Lower leg skin (tissue), 4 donors: ENCODE results near the gene OSBPL2. TPM values are rescaled to one million over a fixed set of nuclear protein-coding genes. Genes with fewer than 3 reads are reported as not detected.

Experiments
- DNase-seq, 2 donors: peaks; one replicate each; pipeline ENCODE4 v3.0.0-alpha.2; 2019; ENCODE audit warnings: low spot score in 2 of 2
- H3K4me3 ChIP-seq: fragments of 200-600 bp; sonication (generic); 2 replicates; pipeline ENCODE4 v1.5.1; 2017; ENCODE audit warnings: mild to moderate bottlenecking, low read depth; ENCODE audit not compliant: poor library complexity, severe bottlenecking
- POLR2A ChIP-seq, 2 donors: fragments of 450-650 bp; IDR thresholded peaks; one replicate each; pipeline ENCODE4 v1.6.1; 2016 to 2017; ENCODE audit warnings: antibody characterized with exemption in 2 of 2, mild to moderate bottlenecking in 1 of 2, moderate library complexity in 1 of 2
- WGBS, 2 donors: methylation state at CpG; one replicate each; pipeline ENCODE4 v1.1.5; 2018; 5-methylcytosine and 5-hydroxymethylcytosine counted together
- intact Hi-C: fragments of 100-400 bp; cut with DNase I; formaldehyde crosslinking; loops from one replicate; pipeline ENCODE4 v1.15.0; 2023; ENCODE audit warnings: low total_unique reads
- total RNA-seq, 4 donors: library from RNA; depleted of rRNA; stranded (reverse); fragments of >200 nt; gene quantifications; one replicate each; pipeline ENCODE4 v1.1.0, GENCODE V29; 2016
- TF ChIP-seq, protein P1 (sequence below), 3 donors: fragments of 450-650 bp; IDR thresholded peaks; one replicate each; pipeline ENCODE4 v1.5.1; 2016; ENCODE audit warnings: antibody characterized with exemption in 3 of 3, mild to moderate bottlenecking in 3 of 3, moderate library complexity in 2 of 3

OSBPL2 gene
- total RNA-seq, 4 donors from 2014 or later = 69.7 to 135 (median 86.0) TPM

DNA sequence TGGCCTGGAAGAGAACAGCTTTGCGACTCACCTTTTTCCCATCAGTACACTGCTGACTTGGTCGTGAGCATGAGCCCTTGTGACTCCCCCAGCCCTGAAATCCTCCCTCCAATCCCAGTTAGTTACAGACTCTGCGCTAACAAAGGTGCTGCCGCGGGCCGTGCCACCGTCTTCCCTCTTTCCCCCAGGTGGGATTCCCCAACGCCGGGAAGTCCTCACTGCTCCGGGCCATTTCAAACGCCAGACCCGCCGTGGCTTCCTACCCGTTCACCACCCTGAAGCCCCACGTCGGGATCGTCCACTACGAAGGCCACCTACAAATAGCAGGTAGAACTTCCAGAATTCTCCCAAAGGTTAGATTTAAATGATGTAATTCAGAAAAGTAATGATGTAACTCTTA lies 39.4 kb upstream of the OSBPL2 start:
- TF ChIP-seq, protein P1, sequence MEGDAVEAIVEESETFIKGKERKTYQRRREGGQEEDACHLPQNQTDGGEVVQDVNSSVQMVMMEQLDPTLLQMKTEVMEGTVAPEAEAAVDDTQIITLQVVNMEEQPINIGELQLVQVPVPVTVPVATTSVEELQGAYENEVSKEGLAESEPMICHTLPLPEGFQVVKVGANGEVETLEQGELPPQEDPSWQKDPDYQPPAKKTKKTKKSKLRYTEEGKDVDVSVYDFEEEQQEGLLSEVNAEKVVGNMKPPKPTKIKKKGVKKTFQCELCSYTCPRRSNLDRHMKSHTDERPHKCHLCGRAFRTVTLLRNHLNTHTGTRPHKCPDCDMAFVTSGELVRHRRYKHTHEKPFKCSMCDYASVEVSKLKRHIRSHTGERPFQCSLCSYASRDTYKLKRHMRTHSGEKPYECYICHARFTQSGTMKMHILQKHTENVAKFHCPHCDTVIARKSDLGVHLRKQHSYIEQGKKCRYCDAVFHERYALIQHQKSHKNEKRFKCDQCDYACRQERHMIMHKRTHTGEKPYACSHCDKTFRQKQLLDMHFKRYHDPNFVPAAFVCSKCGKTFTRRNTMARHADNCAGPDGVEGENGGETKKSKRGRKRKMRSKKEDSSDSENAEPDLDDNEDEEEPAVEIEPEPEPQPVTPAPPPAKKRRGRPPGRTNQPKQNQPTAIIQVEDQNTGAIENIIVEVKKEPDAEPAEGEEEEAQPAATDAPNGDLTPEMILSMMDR (IDR thresholded peaks at IDR 0.05) = no peak
- no peak for TF ChIP-seq POLR2A (IDR thresholded peaks at IDR 0.05)
- no peak overlapping the region for H3K4me3 ChIP-seq
- 97 to 98% methylated on average over 18 of the region's 18 CpGs for WGBS, 2 donors
- DNase-seq = no peak
- intact Hi-C loops = no loop called here

DNA sequence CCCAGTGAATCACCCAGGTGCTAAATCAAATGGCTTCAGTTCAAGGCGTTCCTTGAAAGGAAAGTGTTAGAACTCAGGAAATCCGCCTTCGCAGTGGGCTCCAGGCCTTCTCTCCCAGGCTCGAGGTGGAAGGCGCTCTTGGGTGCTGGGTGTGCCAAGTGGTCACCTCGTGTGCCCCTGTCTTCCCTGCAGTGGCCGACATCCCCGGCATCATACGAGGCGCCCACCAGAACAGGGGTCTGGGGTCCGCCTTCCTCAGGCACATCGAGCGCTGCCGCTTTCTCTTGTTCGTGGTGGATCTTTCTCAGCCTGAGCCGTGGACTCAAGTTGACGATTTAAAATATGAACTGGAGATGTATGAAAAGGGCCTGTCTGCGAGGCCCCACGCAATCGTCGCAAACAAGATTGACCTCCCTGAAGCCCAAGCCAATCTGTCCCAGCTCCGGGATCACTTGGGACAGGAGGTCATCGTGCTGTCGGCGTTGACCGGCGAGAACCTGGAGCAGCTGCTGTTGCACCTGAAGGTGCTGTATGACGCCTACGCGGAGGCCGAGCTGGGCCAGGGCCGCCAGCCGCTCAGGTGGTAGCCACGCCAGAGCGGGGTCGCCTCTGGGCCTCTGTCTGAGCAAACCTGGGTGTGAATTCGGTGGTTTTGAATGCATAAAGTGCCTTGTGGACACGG lies 37.7 kb upstream of the OSBPL2 start:
- DNase-seq = no peak
- intact Hi-C loops = no loop called here
- TF ChIP-seq, protein P1 (IDR thresholded peaks at IDR 0.05) = no peak
- no peak for TF ChIP-seq POLR2A (IDR thresholded peaks at IDR 0.05)
- 94 to 95% methylated on average over 35 to 38 of the region's 38 CpGs for WGBS, 2 donors
- H3K4me3 ChIP-seq = no peak overlapping the region

DNA sequence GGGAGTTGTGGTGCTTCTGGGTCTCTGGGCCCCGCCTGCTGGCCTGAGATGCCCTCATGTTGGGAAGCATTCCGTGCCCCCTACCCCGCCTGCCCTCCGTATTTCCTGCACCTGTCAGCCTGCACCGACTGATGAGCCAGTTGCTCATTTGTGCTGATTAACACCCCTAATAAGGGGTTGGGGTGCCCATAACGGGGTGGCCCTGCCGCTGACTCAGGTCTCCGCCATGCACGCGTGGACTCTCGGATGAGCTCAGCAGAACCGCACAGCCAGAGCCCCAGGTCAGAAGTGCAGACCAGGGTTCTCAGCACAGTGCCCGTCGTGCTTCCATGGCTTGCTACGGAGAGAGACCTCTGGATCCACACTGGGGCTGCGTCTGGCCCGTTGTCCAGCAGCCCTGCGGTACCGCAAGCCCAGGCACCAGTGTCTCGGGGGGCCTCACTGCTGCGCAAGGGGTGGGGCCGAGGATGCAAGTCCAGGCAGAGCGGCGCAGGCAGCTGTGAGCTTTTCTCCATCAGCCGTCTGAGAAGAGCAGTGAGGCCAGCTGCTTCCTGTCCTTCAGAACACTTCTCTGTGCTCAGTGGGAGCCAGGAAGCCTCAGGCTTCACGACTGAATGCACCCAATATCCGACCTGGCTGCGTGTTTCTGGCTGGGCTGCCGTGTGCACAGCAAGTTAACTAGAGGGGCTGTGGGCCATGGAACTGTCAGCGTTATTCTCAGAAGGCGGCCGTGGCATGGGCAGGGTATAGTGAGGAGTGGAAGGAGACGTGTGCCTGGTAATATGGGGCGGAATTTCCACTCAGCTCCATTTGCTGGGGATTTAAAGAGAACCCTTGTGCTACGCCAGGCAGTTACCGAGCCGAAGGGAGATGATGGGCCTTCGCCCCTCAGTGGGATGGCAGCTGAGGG lies 36.9 kb upstream of the OSBPL2 start:
- intact Hi-C loops = no loop called here
- H3K4me3 ChIP-seq = no peak overlapping the region
- no peak for TF ChIP-seq POLR2A (IDR thresholded peaks at IDR 0.05)
- TF ChIP-seq, protein P1 (IDR thresholded peaks at IDR 0.05) = no peak
- WGBS, 2 donors = 88% methylated on average over 30 to 38 of the region's 38 CpGs
- no peak for DNase-seq

DNA sequence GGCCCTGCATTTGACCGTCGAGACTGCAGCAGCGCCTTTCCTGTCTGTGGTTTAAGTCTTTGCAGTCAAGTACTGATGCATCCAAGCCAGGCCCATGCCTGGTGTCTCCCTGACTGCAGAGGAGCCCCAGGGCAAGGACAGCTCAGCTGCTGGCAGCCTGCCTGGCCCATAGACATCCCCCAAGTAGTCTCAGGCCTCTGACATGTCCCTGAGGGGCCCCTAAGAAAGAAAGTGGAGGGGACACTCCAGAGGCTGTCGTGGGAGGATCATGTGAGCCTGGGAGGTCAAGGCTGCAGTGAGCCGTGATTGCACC lies 36.3 kb upstream of the OSBPL2 start:
- TF ChIP-seq, protein P1 (IDR thresholded peaks at IDR 0.05) = no peak
- no peak for TF ChIP-seq POLR2A (IDR thresholded peaks at IDR 0.05)
- intact Hi-C loops = no loop called here
- WGBS, 2 donors = 69 to 84% methylated on average over 5 of the region's 5 CpGs
- no peak overlapping the region for H3K4me3 ChIP-seq
- no peak for DNase-seq

DNA sequence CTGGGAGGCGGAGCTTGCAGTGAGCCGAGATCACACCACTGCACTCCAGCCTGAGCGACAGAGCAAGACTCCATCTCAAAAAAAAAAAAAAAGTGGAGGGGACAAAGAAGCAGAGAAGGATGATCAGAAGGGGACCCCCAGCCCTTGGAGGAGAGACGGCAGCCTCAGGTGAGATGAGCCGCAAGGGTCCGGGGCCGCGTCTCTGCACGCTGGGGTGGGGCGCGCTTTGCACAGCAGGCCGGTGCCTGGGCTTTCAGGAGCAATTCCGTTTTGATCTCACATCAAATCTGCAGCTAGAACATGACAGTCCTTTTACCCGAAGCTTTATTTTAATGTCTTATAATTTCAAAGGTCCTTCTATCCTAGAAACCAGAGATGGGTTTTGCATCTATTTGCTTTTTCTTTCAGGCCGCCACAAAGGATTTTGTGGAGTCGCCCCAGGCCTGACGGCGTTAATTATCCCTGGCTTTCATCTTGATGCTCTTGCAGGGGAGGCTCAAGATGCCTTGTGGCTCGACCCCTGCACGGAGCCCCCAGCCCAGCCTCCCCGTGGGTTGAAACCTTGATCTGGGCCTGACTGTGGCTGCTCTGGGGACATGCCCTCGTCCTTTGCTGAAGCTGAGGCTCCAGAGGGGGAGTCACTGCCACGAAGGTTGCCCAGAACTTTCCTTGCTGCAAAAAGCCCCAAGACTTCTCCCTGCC lies 35.5 kb upstream of the OSBPL2 start:
- no peak for DNase-seq
- WGBS, 2 donors = 83% methylated on average over 23 of the region's 23 CpGs
- intact Hi-C loops = no loop called here
- H3K4me3 ChIP-seq = no peak overlapping the region
- TF ChIP-seq POLR2A (IDR thresholded peaks at IDR 0.05) = no peak
- TF ChIP-seq, protein P1 (IDR thresholded peaks at IDR 0.05) = no peak
